ENCODE data around the gene PPDPF.
"Not testable (repeated sequence)": the region's sequence is repeated elsewhere in the genome, so short reads cannot be mapped to it uniquely, and the experiment has no call there.

Gene PPDPF

GRCh38 chr20:63567386-63568169, 47.0 kb downstream of the PPDPF start:
- TF ChIP-seq, protein P1, sequence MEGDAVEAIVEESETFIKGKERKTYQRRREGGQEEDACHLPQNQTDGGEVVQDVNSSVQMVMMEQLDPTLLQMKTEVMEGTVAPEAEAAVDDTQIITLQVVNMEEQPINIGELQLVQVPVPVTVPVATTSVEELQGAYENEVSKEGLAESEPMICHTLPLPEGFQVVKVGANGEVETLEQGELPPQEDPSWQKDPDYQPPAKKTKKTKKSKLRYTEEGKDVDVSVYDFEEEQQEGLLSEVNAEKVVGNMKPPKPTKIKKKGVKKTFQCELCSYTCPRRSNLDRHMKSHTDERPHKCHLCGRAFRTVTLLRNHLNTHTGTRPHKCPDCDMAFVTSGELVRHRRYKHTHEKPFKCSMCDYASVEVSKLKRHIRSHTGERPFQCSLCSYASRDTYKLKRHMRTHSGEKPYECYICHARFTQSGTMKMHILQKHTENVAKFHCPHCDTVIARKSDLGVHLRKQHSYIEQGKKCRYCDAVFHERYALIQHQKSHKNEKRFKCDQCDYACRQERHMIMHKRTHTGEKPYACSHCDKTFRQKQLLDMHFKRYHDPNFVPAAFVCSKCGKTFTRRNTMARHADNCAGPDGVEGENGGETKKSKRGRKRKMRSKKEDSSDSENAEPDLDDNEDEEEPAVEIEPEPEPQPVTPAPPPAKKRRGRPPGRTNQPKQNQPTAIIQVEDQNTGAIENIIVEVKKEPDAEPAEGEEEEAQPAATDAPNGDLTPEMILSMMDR (IDR thresholded peaks at IDR 0.05; ENCODE audit: insufficient read depth, low read depth, low read length, missing control alignments): no peak
- H3K4me3 ChIP-seq (ENCODE audit: low read depth, low read length): no peak overlapping the region
- DNase-seq (ENCODE audit: low read depth): peak; percentile 87

GRCh38 chr20:63568170-63568981, 47.8 kb downstream of the PPDPF start:
- TF ChIP-seq, protein P1 (IDR thresholded peaks at IDR 0.05; ENCODE audit: insufficient read depth, low read depth, low read length, missing control alignments): no peak
- peak; percentile 47 for DNase-seq (ENCODE audit: low read depth)
- H3K4me3 ChIP-seq (ENCODE audit: low read depth, low read length): no peak overlapping the region

DNA sequence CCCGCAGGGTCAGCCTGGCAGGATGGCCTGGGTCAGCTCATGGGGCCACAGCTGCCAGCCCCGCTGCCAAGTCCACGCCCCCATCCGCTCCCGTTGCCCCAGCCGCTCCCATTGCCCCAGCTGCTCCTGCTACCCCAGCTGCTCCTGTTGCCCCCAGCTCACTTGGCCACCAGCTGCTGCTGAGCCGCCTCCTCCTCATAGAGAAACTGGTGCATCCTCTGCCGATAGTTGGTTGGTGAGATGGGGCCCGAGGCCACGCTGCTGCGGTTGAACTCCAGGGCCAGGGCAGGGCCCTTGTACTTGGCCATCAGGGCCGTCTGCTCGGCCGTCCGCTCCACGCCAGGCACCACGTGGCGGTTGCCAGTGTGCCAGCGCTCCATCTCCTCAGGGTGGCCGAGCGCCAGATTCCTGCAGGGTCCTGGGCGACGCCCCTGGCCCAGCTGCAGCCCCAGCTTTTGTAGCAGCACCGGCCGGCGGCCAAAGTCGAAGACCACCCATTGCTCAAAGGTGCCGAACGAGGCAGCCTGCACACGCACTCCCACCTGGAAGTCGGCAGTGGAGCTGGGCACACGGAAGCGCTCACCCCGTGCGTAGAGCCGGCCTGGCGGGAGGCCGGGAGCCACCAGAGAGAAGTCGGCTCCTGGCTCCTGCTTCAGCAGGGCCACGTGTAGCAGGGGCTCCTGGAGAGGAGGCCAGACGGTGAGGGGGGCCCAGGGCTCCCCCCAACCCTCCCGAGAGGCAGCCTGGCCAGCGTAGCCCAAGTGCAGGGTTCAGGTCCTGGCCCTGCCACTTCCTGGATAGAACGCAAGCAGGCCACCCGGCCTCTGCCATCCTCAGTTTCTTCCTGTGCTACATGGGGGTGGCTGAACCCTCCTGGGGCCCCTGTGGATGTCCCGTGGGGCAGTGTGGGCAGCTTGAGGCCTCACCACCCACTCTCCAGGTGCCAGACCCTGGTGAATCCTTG, 48.7 kb downstream of the PPDPF start:
- no peak overlapping the region for H3K4me3 ChIP-seq (ENCODE audit: low read depth, low read length)
- DNase-seq (ENCODE audit: low read depth): no peak
- TF ChIP-seq, protein P1 (IDR thresholded peaks at IDR 0.05; ENCODE audit: insufficient read depth, low read depth, low read length, missing control alignments): no peak

- TF ChIP-seq, protein P1 (IDR thresholded peaks at IDR 0.05; ENCODE audit: insufficient read depth, low read depth, low read length, missing control alignments): no peak
- no peak overlapping the region for H3K4me3 ChIP-seq (ENCODE audit: low read depth, low read length)
- DNase-seq (ENCODE audit: low read depth): no peak
Measured at GRCh38 chr20:63570281-63571086, 49.9 kb downstream of the PPDPF start.

DNA sequence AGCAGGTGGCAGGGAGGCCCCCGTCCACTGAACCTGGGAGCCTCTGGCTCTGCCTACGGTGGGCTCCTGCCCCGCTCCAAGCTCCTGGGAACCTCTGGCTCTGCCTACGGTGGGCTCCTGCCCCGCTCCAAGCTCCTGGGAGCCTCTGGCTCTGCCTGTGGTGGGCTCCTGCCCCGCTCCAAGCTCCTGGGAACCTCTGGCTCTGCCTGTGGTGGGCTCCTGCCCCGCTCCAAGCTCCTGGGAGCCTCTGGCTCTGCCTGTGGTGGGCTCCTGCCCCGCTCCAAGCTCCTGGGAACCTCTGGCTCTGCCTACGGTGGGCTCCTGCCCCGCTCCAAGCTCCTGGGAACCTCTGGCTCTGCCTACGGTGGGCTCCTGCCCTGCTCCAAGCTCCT, 50.5 kb downstream of the PPDPF start:
- DNase-seq (ENCODE audit: low read depth); H3K4me3 ChIP-seq (ENCODE audit: low read depth, low read length): not testable (repeated sequence)
